Hippocampal formation (tissue), 2 donors: Measurements from ENCODE around the gene PRR15.

Source experiments
- DNase-seq, 2 donors: peaks; one replicate each; lab custom pipeline; 2025; lab: John Stamatoyannopoulos, UW

The PRR15 gene

GRCh38 chr7:29569648-29570047, 6.0 kb downstream of the PRR15 start:
- no peak for DNase-seq

- DNase-seq, result no peak
These were observed 8.9 kb downstream of the PRR15 start for GRCh38 chr7:29572558-29572957.

- no peak for DNase-seq
These were observed 9.9 kb downstream of the PRR15 start for GRCh38 chr7:29573567-29573966.

GRCh38 chr7:29574659-29575058, 11.0 kb downstream of the PRR15 start:
- no peak for DNase-seq

GRCh38 chr7:29587195-29587808, 23.7 kb downstream of the PRR15 start:
- DNase-seq, result no peak

GRCh38 chr7:29588212-29588611, 24.6 kb downstream of the PRR15 start:
- no peak for DNase-seq

- DNase-seq, result no peak
These were observed 25.5 kb downstream of the PRR15 start for GRCh38 chr7:29588900-29589696.

- no peak for DNase-seq
These were observed 29.2 kb downstream of the PRR15 start for GRCh38 chr7:29592866-29593265.

- DNase-seq, result no peak
These were observed 29.8 kb downstream of the PRR15 start for GRCh38 chr7:29593459-29593858.

GRCh38 chr7:29596593-29597178, 33.1 kb downstream of the PRR15 start:
- no peak for DNase-seq

- no peak for DNase-seq
These were observed 33.6 kb downstream of the PRR15 start for GRCh38 chr7:29597266-29597665.

- DNase-seq, result no peak
These were observed 34.5 kb downstream of the PRR15 start for GRCh38 chr7:29598137-29598536.

- DNase-seq, result no peak
These were observed 35.0 kb downstream of the PRR15 start for GRCh38 chr7:29598613-29599012.

- no peak for DNase-seq
These were observed 35.4 kb downstream of the PRR15 start for GRCh38 chr7:29599026-29599425.

GRCh38 chr7:29600661-29601060, 37.0 kb downstream of the PRR15 start:
- DNase-seq, result no peak

GRCh38 chr7:29604052-29604451, 40.4 kb downstream of the PRR15 start:
- no peak for DNase-seq

- DNase-seq, result no peak
These were observed 41.1 kb downstream of the PRR15 start for GRCh38 chr7:29604702-29605101.

GRCh38 chr7:29605671-29606070, 42.0 kb downstream of the PRR15 start:
- no peak for DNase-seq

- no peak for DNase-seq
These were observed 42.7 kb downstream of the PRR15 start for GRCh38 chr7:29606287-29606721.

- no peak for DNase-seq
These were observed 43.2 kb downstream of the PRR15 start for GRCh38 chr7:29606830-29607229.

GRCh38 chr7:29607259-29607658, 43.6 kb downstream of the PRR15 start:
- no peak for DNase-seq

- no peak for DNase-seq
These were observed 44.3 kb downstream of the PRR15 start for GRCh38 chr7:29607889-29608288.
